Right renal cortex interstitium (tissue), 3 donors: ENCODE measurements around the gene USP6NL. TPM values are rescaled to one million over a fixed set of nuclear protein-coding genes. Genes with fewer than 3 reads are reported as not detected.

Experiments used
- DNase-seq, 3 donors: peaks; one replicate each; pipeline ENCODE4 v3.0.0-alpha.2; 2013; ENCODE audit warnings: low read depth in 3 of 3, low spot score in 2 of 3
- polyA plus RNA-seq, 3 donors: library from polyadenylated mRNA; unstranded; fragments of 120-200 nt; gene quantifications; one replicate each; pipeline ENCODE4 v1.2.1, GENCODE V29; 2013; ENCODE audit not compliant: insufficient read length in 3 of 3

USP6NL gene
- polyA plus RNA-seq, 3 donors, result 28.9 to 32.6 (median 29.3) TPM

DNA sequence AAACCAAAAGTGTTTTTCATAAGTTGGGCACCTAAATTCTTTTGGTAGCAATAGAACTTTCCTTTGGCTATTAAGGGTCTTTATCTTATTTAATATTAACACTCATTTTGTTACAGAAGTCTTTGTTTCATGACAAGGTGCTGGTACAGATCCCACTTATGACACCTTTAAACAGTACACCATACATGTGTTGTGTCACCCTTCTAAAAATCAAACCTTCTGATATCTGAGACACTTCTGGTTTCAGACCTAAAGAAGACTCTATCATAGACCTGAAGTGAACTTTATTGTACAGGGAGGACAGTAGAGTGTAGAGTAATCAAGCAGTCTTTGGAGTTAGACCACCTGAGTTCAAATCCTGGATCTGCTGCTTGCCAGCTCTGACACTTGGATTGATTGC lies 5.8 kb upstream of the USP6NL start:
- no peak for DNase-seq

DNA sequence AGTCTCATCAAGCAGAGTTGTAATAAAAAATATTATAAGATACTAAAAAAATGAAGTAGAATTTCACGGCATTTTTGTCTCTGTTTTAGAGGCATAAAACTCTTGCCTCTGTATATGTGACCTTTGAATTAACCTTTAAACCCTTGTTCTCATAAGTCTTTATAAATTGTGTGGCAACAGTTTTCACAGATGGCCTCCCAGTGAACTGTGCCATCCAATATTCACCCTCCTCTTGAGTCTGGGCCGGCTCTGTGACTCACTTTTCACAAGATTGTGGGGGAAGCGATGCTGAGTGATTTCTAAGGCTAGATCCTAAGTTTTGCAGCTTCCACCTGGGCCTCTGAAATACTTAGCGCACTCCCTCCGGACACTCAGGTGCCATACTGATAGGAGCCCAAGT lies 4.6 kb upstream of the USP6NL start:
- DNase-seq, result no peak

GRCh38 chr10:11615396-11615795 lies 3.9 kb upstream of the USP6NL start:
- no peak for DNase-seq

DNA sequence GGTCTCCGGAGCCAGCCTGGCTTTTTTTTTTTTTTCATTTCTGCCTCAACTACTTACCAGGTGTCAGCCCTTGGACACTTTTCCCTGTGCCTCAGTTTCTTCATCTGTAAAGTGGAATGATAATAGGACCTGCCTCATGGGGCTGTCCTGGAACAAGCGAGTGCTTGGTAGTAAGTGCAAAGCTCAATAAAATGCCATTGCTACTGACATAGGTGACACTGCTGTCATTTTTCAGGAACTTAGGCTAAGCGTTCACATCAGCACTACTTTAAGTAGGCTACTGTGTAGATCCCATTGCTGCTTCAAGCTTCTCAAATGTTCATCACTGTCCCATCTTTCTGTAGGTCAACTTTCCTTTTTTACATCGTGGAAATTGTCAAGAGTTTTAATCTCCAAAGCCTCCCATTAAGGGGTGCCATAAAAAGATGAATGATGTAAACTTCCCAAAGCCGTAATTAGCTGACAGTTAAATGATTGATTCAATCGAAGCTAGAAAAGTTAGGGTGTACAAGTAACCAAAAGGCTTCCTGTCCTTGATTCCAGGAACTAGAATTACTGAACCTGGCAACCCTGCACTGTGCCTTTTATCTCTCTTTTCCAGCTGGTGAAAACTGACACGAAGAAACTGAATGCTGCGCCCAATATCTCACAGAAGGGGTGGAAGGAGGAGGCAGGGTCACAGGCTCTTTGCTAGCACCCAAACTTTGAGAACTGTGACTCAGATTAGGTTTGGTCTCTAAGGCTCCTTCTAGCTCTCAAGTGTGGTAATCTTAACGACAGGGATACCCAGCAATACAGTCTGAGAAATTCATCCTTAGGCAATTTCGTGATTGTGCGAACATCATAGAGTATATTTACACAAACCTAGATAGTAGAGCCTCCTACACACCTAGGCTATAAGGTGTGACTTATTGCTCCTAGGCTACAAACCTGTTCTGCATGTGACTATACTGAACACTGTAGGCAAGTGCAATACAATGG lies 861 bp upstream of the USP6NL start:
- no peak for DNase-seq

DNA sequence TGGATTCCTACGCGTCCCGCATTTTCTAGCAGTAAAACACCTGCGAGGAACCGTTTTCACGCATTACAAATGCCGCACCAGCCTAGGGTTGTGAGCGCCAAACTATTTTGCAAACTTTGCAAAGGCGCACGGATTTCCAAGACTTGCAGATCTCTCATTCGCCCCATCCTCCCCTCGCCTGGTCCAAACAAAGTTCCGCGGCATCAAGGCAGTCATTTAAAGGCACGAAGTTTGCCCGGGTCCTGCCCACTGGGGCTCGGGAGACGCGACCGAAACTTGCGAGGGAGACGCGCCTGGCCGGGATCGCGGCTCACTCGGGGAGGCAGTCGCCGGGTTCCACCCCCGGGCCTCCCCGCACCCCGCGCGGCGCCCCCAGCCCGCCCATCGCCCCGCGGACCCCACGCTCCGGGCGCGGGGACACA lies 613 bp downstream of the USP6NL start:
- no peak for DNase-seq

DNA sequence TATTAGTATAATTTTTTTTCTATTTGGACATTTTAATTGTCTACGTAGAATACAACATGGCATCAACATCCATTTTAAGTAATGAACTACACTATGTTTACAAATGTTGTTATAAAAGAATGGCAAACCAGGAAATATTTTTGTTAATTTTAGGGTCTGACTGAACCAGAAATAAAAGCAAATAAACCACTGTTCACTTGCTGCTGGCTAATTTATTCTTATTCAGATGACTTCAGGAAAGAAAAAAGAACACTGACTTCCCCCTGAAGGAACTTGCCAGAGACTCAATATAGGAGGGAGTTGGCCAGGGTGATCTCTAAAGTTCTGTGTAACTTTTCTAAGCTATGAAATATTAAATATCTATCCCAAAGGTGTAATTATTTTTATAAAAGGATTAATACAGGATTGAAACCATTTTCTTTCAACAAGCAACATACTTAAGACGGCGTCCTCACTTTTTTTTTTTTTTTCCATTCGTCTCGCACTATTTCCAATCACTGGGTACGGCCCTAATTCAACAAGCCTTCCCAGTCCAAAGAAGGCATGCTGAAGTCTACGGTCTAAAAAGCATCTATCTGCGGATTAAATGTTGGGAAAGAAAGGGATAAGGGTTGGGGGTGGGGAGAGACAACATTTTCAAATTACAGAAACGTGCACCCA lies 1.2 kb downstream of the USP6NL start:
- DNase-seq, result no peak

- DNase-seq, result no peak
Measured at GRCh38 chr10:11609492-11610093, 1.9 kb downstream of the USP6NL start.

- no peak for DNase-seq
Measured at GRCh38 chr10:11609052-11609451, 2.4 kb downstream of the USP6NL start.

- no peak for DNase-seq
Measured at GRCh38 chr10:11608159-11609013, 3.1 kb downstream of the USP6NL start.

DNA sequence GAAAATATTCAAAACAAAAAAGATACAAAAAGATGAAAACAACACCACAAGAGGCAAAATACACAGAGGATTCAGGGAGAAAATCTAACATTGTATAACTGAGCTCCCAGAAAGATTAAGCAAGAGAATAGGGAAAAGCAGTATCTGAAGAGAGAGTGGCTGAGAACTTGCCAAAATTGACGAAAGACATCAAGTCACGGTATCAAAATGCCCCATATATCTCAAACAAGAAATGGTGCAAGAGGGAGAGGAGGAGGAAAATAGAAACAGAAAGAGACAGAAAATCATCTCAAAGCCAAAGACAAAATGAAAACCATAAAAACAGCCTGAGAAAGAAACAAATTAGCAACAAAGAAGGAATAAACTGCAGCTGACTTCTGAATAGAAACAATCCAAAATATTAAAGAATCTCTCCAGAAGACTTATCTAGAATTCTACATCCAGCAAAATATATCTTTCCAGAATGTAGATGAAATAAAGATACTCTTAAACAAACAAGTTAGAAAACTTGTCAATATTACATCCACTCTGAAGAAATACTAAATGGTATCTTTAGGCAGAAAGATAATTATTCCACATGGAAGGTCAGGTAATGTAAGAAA lies 5.5 kb downstream of the USP6NL start:
- DNase-seq, result no peak

- DNase-seq, result no peak
Measured at GRCh38 chr10:11604865-11605650, 6.4 kb downstream of the USP6NL start.

DNA sequence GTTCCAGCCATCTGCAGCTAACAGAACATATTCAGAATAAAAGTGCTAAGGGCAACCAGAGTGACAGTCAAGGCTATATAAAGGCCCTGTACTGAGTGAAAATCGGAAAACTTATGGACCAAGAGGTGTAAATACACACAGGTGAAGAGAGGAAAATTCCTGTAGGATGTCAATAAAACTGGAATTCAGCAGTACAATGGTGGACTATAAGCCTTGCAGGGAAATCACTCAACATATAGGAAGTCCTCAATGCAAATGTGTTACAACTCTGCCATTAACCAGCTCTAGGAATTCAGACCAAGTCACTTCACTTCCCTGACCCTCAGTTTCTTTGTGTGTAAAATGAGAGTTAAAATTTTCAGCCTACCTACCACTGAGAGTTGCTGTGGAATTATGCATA lies 7.7 kb downstream of the USP6NL start:
- DNase-seq, result no peak

DNA sequence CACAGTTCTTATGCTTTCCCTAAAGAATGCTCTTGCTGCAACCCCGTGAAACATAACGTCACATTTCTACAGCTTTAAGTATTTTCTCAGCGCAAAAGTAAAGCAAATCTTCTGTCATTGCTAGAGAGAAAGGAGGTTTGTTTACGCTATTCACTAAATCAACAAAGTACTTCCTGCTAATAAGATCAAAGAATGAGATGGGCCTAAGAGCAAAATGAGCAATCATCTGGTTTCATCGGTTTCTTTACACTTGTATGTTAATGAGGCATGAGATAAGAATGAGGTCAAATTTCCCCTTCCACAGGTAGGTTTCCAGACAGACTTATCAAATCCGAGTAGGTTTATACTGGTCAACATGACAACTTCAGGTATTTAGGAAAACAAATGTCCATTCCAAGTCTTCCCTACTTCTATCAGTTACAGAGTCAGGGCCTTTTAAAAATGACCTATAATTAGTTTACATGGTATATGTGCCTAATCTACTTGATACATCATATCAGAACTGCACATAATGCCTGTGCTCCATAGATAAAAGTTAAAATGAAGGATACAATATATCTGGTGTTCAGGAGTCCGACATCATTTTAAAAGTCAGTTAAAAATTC lies 8.4 kb downstream of the USP6NL start:
- peak in 1 of 3 donors; percentile 44 for DNase-seq

DNA sequence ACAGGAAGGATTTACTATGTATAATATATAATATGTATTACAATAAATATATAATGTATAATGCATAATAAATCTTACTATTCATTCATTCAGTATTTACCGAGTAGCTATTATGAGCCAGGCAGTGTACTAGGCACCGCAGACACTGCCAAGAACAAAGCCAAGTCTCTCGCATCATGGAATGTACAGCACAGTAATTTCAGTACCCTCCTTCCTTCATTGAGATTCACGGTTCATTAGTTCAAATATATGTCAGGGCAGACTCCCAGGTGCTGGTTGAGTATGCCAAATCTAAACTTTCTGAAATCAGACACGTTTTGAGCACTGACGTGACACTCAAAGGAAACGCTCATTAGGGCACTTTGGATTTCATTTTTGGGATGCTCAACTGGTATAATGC lies 9.1 kb downstream of the USP6NL start:
- DNase-seq, result peak in 1 of 3 donors; percentile 26

DNA sequence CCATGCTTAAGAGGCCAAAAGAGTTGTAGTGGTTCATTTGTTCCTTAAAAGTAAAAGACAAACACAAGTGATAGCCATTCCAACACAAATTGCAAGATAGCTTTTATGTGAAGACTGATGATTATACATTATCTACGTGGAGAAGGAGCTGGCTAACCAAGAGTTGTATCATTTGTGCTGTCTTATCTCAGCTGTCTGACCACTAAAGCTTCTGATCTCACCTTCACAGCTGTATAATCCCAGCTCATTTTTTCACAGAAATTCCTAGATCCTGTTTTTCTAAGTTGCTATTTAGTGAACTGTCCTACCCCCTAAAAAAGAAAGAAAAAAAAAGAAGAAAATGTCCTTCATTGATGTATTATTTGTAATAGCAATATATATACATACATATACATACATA lies 9.8 kb downstream of the USP6NL start:
- DNase-seq, result no peak

GRCh38 chr10:11600280-11600679 lies 11.2 kb downstream of the USP6NL start:
- no peak for DNase-seq

- no peak for DNase-seq
Measured at GRCh38 chr10:11598712-11599397, 12.6 kb downstream of the USP6NL start.

GRCh38 chr10:11597470-11597869 lies 14.0 kb downstream of the USP6NL start:
- DNase-seq, result no peak

DNA sequence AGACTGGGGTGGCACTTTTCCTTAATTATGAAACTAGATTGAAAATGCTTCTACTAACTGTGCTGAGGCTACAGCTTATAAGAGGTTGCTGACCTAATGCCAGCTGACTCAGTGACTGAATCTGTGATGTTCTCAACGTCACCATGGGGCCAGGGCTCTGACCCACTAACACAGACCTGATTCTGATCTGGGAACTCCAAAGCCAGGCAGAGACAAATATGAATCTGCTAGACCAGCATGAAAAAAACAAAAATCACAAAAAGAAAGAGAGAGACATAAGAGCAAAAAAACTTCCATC lies 16.1 kb downstream of the USP6NL start:
- DNase-seq, result no peak
